HCT116 (cell line): ENCODE measurements around the gene TEF. TPM values are rescaled to one million over a fixed set of nuclear protein-coding genes. Genes with fewer than 3 reads are reported as not detected.

Experiments
- ATAC-seq: fragments of 200-7000 bp; cut with Tn5 transposase; 2 replicates; pipeline ENCODE4 v1.9.1; 2020; ENCODE audit warnings: mild to moderate bottlenecking, moderate library complexity
- BruUV-seq: library from RNA; stranded (reverse); fragments of 400-500 nt; replicated peaks from 2 replicates; lab custom pipeline; 2021; lab: Mats Ljungman, UMichigan
- CTCF ChIA-PET: fragments of 300-600 bp; sonication (Branson Sonifier 250); formaldehyde crosslinking; loops from one replicate; lab custom pipeline; 2021; ENCODE audit warnings: antibody characterized with exemption; lab: Charles Lee
- POLR2A ChIA-PET: fragments of 300-600, 350-600 bp; sonication (Branson Sonifier 250); formaldehyde crosslinking; loops from one replicate; lab custom pipeline; 2021; ENCODE audit warnings: antibody characterized with exemption; lab: Charles Lee
- RAD21 ChIA-PET, 2 experiments: fragments of 300-600 bp; sonication (Branson Sonifier 250); formaldehyde crosslinking; loops; one replicate each; lab custom pipeline; 2023; ENCODE audit warnings: low total read pairs in 2 of 2; ENCODE audit not compliant: uncharacterized antibody in 2 of 2, unreplicated experiment in 2 of 2, low non-redundant PET in 1 of 2; lab: Charles Lee
- DNase-seq: peaks from one replicate; pipeline ENCODE4 v3.0.0-alpha.2; 2010; ENCODE audit warnings: low read depth, low spot score
- H2AFZ ChIP-seq: fragments of 200-600 bp; shearing (Covaris generic), sonication (generic); 2 replicates; pipeline ENCODE4 v1.6.1; 2017; ENCODE audit warnings: low read depth, mixed run types, mixed read lengths, antibody characterized with exemption, low read length; ENCODE audit not compliant: poor library complexity, severe bottlenecking
- H3K27ac ChIP-seq: 2 replicates; pipeline ENCODE4 v1.5.1; 2012; ENCODE audit warnings: low read depth, low read length
- H3K27me3 ChIP-seq: fragments of 200-600 bp; sonication (generic); 2 replicates; pipeline ENCODE4 v1.6.1; 2016; ENCODE audit warnings: mixed run types, low read length, mixed read lengths; ENCODE audit not compliant: insufficient read depth
- H3K36me3 ChIP-seq, 2 experiments: fragments of 200-500 bp in 1 of 2; fragments of 200-600 bp in 1 of 2; sonication (Bioruptor generic) in 1 of 2; sonication (generic) in 1 of 2; 2 replicates each; pipeline versions ENCODE4 v1.5.1 to v1.6.1; 2014 to 2016; ENCODE audit warnings: low read length in 2 of 2, inconsistent platforms in 1 of 2, mixed read lengths in 1 of 2, mixed run types in 1 of 2; ENCODE audit not compliant: insufficient read depth in 2 of 2, control insufficient read depth in 1 of 2
- H3K4me1 ChIP-seq, 2 experiments: fragments of 200-600 bp in 1 of 2; sonication (generic) in 1 of 2; 2 replicates each; pipeline versions ENCODE4 v1.5.1 to v1.6.1; 2012 to 2017; ENCODE audit warnings: low read length in 2 of 2, inconsistent platforms in 1 of 2, mild to moderate bottlenecking in 1 of 2, mixed read lengths in 1 of 2, mixed run types in 1 of 2, moderate library complexity in 1 of 2; ENCODE audit not compliant: insufficient read depth in 2 of 2, control insufficient read depth in 1 of 2
- H3K4me2 ChIP-seq: fragments of 200-600 bp; sonication (generic); 2 replicates; pipeline ENCODE4 v1.6.1; 2017; ENCODE audit warnings: mixed run types, low read length, mixed read lengths
- H3K4me3 ChIP-seq, 2 experiments: fragments of 200-600 bp in 1 of 2; sonication (generic) in 1 of 2; replicated peaks in 1 of 2; 2 replicates each; pipeline ENCODE4 v1.5.1; 2011 to 2016; ENCODE audit warnings: low read length in 2 of 2, control low read depth in 1 of 2, low read depth in 1 of 2, mild to moderate bottlenecking in 1 of 2, mixed read lengths in 1 of 2, mixed run types in 1 of 2
- H3K79me2 ChIP-seq: fragments of 200-600 bp; sonication (generic); 2 replicates; pipeline ENCODE4 v1.6.1; 2017; ENCODE audit warnings: mild to moderate bottlenecking, mixed run types, low read length, moderate library complexity, mixed read lengths; ENCODE audit not compliant: insufficient read depth
- H3K9ac ChIP-seq: fragments of 200-600 bp; sonication (generic); 2 replicates; pipeline ENCODE4 v1.6.1; 2016; ENCODE audit warnings: low read length, mixed read lengths
- H3K9me2 ChIP-seq: fragments of 200-600 bp; sonication (generic), shearing (Covaris generic); 2 replicates; pipeline ENCODE4 v1.6.1; 2017; ENCODE audit warnings: mixed run types, mild to moderate bottlenecking, moderate library complexity; ENCODE audit not compliant: insufficient read depth
- H3K9me3 ChIP-seq, 2 experiments: fragments of 200-500 bp in 1 of 2; fragments of 200-600 bp in 1 of 2; sonication (Bioruptor generic) in 1 of 2; sonication (generic) in 1 of 2; 2 replicates each; pipeline ENCODE4 v1.6.1; 2014 to 2017; ENCODE audit warnings: low read length in 2 of 2, mixed read lengths in 2 of 2, inconsistent platforms in 1 of 2, low read depth in 1 of 2, mild to moderate bottlenecking in 1 of 2, mixed run types in 1 of 2, moderate library complexity in 1 of 2; ENCODE audit not compliant: control insufficient read depth in 1 of 2, insufficient read depth in 1 of 2
- H4K20me1 ChIP-seq: fragments of 200-600 bp; sonication (generic), shearing (Covaris generic); 2 replicates; pipeline ENCODE4 v1.6.1; 2017; ENCODE audit warnings: mixed run types, mild to moderate bottlenecking, moderate library complexity; ENCODE audit not compliant: insufficient read depth
- JUND ChIP-seq: IDR thresholded peaks from 2 replicates; pipeline ENCODE4 v1.6.1; 2012
- POLR2AphosphoS5 ChIP-seq: IDR thresholded peaks from 2 replicates; pipeline ENCODE4 v1.6.1; 2011; ENCODE audit warnings: mild to moderate bottlenecking, low read depth, low read length, moderate library complexity
- SRF ChIP-seq: IDR thresholded peaks from 2 replicates; pipeline ENCODE4 v1.6.1; 2012; ENCODE audit warnings: low read depth
- intact Hi-C: fragments of 100-400 bp; cut with micrococcal nuclease; formaldehyde crosslinking; loops from 2 replicates; pipeline ENCODE4 v1.10.0; 2022
- total RNA-seq: library from RNA; stranded (reverse); gene quantifications from one replicate; pipeline ENCODE4 v1.2.1, GENCODE V29; 2021; ENCODE audit not compliant: unreplicated experiment

The TEF gene
- total RNA-seq, 1 experiment from 2014 or later, result 16.5 TPM

DNA sequence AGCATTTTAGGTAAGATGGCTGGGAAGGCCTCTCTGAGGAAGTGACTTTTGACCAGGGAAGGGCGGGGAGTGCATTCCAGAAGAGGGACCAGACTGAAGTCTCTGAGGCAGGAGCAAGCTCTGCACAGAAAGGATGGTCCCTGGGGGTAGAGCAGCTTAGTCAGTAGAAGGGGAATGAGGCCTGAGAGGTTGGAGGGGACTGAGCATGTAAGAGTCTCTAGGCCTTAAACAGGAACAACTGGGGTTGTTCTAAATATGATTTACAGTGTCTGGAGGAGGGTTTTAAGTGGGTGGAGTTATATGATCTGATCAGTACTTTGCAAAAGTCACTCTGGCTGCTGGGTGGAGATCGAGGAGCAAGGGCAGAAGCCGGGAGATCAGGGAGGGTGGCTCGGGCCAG, 31.7 kb upstream of the TEF start:
- H4K20me1 ChIP-seq, result no peaks in the 10 kb centered on the region
- no peaks in the 10 kb centered on the region for H3K79me2 ChIP-seq
- H3K9me2 ChIP-seq, result no peaks in the 10 kb centered on the region
- H3K27me3 ChIP-seq, result no peaks in the 10 kb centered on the region
- H3K9me3 ChIP-seq, result no peaks in the 10 kb centered on the region
- H3K4me3 ChIP-seq, result no peak overlapping the region
- H3K4me1 ChIP-seq, result peaks cover 0 to 19% of the 10 kb centered on the region in 2 experiments; a peak in 2 of 4 replicates
- CTCF ChIA-PET, result no interaction called here
- RAD21 ChIA-PET, result no interaction called here
- ATAC-seq (no peak), DNase-seq (no peak)
- POLR2A ChIA-PET, result no interaction called here
- no peak overlapping the region for H2AFZ ChIP-seq
- peaks cover 11 to 27% of the 10 kb centered on the region in 2 experiments; a peak in 3 of 4 replicates for H3K36me3 ChIP-seq
- BruUV-seq, result no TSS peak
- no peak overlapping the region for H3K27ac ChIP-seq
- intact Hi-C loops, result no loop called here
- H3K4me2 ChIP-seq, result no peak overlapping the region
- TF ChIP-seq JUND, result no peak
- no peak overlapping the region for H3K9ac ChIP-seq

GRCh38 chr22:41351011-41351410, 30.7 kb upstream of the TEF start:
- intact Hi-C loops, result no loop called here
- H3K36me3 ChIP-seq, result peaks cover 8 to 34% of the 10 kb centered on the region in 2 experiments; a peak in 3 of 4 replicates
- no peak for DNase-seq
- H3K9ac ChIP-seq, result no peak overlapping the region
- H3K4me2 ChIP-seq, result no peak overlapping the region
- TF ChIP-seq POLR2AphosphoS5, result no peak
- no peak for TF ChIP-seq SRF
- no peaks in the 10 kb centered on the region for H3K9me2 ChIP-seq
- no TSS peak for BruUV-seq
- ATAC-seq, result no peak
- no peak overlapping the region for H3K4me3 ChIP-seq
- ChIA-PET CTCF (no interaction called here), RAD21 (no interaction called here), POLR2A (no interaction called here)
- H2AFZ ChIP-seq, result no peak overlapping the region
- no peaks in the 10 kb centered on the region for H4K20me1 ChIP-seq
- 0 out of 2 replicates have a peak overlapping the region, but pooled peaks have one; percentile 14 for H3K27ac ChIP-seq
- H3K4me1 ChIP-seq, result peaks cover 0 to 19% of the 10 kb centered on the region in 2 experiments; a peak in 2 of 4 replicates
- H3K27me3 ChIP-seq, result no peaks in the 10 kb centered on the region
- no peaks in the 10 kb centered on the region for H3K9me3 ChIP-seq
- no peaks in the 10 kb centered on the region for H3K79me2 ChIP-seq
